Retinal pigment epithelial cell (primary cell): ENCODE results near the gene GCLC.

Source experiments
- DNase-seq: peaks from one replicate; pipeline ENCODE4 v3.0.0-alpha.2; 2010; ENCODE audit warnings: low read depth
- H3K4me3 ChIP-seq: 2 replicates; pipeline ENCODE4 v1.5.1; 2011; ENCODE audit warnings: mild to moderate bottlenecking, low read length, control low read depth, moderate library complexity
- TF ChIP-seq, protein P1 (sequence below): conservative IDR thresholded peaks from 2 replicates; pipeline ENCODE4 v1.5.1; 2011; ENCODE audit warnings: low read depth, low read length, control low read depth, inconsistent platforms

Gene GCLC

GRCh38 chr6:53458105-53458866 lies 86.6 kb downstream of the GCLC start:
- no peak for DNase-seq
- no peak overlapping the region for H3K4me3 ChIP-seq
- TF ChIP-seq, protein P1, sequence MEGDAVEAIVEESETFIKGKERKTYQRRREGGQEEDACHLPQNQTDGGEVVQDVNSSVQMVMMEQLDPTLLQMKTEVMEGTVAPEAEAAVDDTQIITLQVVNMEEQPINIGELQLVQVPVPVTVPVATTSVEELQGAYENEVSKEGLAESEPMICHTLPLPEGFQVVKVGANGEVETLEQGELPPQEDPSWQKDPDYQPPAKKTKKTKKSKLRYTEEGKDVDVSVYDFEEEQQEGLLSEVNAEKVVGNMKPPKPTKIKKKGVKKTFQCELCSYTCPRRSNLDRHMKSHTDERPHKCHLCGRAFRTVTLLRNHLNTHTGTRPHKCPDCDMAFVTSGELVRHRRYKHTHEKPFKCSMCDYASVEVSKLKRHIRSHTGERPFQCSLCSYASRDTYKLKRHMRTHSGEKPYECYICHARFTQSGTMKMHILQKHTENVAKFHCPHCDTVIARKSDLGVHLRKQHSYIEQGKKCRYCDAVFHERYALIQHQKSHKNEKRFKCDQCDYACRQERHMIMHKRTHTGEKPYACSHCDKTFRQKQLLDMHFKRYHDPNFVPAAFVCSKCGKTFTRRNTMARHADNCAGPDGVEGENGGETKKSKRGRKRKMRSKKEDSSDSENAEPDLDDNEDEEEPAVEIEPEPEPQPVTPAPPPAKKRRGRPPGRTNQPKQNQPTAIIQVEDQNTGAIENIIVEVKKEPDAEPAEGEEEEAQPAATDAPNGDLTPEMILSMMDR = no peak

DNA sequence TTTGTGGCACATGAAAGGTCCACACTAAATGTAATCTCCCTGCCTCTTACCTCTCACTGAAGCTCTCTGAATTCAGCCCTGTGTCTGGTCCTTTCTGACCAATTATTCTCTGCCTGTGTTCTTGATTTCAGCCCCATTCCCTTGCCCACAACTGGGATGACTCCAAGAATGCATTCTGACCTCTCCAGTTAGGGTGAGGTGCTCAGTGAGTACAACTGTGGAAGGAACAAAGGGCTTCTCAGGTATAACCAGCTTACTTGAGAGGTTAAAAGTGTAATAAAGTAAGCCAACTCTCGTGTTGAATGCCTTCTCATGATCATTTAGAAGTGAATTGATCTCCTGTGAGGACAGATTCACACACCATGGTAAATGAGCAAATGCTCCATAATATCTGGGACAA lies 88.1 kb downstream of the GCLC start:
- TF ChIP-seq, protein P1 = no peak
- no peak overlapping the region for H3K4me3 ChIP-seq
- no peak for DNase-seq

DNA sequence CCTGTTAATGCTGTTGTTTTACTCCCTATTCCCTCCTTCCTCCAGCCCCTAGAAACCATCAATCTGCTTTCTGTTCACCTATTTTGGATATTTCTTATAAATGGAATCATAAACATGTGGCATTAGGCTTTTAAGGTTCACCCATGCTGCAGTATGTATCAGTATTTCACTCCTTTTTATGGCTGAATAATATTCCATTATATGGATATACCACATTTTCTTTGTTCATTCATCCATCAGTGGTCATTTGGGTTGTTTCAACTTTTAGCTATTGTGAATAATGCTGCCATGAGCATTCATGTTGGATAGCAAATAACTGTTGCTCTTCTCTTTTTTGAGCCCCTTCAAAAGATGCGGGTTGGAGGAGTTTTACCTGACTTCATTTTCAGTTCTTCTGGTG lies 89.2 kb downstream of the GCLC start:
- H3K4me3 ChIP-seq = no peak overlapping the region
- no peak for DNase-seq
- TF ChIP-seq, protein P1 = no peak

- DNase-seq = no peak
Observed at GRCh38 chr6:53451165-53451564, 93.7 kb downstream of the GCLC start.

GRCh38 chr6:53447865-53448264 lies 97.0 kb downstream of the GCLC start:
- no peak overlapping the region for H3K4me3 ChIP-seq
- TF ChIP-seq, protein P1 = no peak
- DNase-seq = no peak

More at GRCh38 chr6:53451165-53451564, 93.7 kb downstream of the GCLC start:
- TF ChIP-seq, protein P1 = no peak
- no peak overlapping the region for H3K4me3 ChIP-seq
